Stimulated activated CD8-positive, alpha-beta memory T cell treated with anti-CD3 and anti-CD28 coated beads, Interleukin-7, amount 100 ng/mL, for 24 hours (primary cell): ENCODE data around the gene MAGI1.
"Not testable (repeated sequence)": the region's sequence is repeated elsewhere in the genome, so short reads cannot be mapped to it uniquely, and the experiment has no call there.

Experiments
- DNase-seq: peaks from one replicate; pipeline ENCODE4 v3.0.0-alpha.2; 2020; ENCODE audit warnings: low read depth

The MAGI1 gene

DNA sequence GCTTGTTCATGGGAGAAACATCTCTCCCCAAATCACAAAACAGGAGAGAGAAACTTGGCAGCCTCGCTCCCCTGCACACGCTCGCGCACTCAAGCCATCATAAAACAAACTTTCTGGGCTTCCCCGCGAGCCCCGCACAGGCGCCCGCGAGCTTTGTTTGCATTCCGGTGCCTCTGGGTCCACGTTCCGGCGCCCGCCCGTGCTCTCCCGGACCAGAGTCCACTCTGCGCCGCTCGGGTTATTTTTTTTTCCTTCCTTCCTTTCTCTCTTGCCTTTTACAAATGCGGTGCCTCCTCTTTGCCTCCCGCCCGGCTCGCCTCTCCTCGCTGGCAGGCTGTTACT is 363 bp downstream of the MAGI1 start:
- no peak for DNase-seq

DNA sequence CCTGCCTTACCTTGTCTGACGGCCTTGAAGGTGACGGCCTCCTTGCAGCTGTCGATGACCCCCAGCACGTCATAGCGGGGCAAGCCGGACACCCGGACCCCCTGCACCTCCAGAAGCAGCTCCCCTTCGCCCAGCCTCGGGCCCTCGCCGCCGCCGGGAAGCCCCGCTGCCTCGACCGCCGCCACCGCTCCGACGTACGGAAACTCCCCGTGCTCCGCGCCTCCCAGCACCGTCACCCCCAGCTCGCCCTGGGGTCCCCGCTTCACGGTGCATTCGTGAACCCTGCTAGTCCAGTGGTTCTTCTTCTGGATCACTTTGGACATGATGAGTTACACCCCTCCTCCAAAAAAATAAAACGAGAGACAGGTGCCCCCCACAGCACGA is 740 bp downstream of the MAGI1 start:
- no peak for DNase-seq

DNA sequence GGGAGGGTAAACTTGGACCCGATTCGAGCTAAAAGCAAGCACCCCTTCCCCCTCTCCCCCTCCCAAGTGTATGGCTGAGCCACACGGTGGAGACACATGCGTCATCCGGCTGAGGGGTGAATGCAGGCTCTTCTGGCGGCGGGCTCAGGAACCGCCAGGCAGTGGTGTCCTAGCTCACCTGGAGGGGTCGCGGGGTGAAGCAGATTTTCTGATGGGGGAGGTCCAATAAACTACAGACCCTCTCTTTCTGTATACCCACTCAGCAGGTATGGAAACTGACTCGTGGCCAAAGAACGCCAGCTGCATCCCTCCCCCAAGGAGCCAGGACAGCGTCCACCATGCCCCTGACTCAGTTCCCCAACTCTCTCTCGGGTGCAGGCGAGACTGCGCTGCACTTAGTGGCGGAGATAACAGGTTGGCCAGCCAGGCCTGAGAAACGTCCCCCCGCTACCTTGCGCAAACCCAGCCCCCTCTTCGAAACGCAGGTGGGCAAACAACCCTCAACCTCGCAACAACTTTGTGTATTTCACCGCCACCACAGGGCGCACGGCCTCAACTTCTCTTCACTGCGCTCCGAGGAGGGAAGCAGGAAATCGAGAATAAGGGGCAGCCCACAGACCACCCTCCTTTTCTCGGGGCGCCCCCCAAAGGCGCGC is 1.3 kb downstream of the MAGI1 start:
- no peak for DNase-seq

DNA sequence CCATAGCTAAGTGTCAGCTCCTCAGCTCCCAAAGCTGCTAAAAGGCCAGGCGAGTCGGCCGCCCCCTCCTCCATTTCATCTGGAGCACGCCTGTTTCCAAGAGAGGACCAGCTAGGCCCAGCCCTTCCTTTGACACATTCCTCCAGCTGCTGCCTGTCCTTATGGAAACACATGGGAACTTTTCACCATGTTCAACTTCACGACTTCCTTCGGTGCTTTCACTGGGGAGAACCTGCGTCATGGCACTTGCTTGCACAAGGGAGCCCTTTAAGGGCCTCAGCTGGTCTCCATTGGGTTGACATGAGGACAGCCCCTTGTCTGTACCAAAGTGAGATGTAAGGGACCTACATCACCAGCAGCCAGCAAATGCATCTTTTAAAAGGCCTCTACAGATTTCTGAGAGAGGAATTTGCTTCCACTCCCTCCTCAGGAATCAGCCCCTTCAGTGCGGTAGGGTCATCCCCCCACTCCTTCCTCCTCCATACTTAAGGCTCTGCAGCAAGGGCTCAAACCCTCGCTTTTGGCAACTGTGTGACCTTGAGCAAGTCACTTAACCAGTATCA is 2.1 kb downstream of the MAGI1 start:
- DNase-seq: no peak

DNA sequence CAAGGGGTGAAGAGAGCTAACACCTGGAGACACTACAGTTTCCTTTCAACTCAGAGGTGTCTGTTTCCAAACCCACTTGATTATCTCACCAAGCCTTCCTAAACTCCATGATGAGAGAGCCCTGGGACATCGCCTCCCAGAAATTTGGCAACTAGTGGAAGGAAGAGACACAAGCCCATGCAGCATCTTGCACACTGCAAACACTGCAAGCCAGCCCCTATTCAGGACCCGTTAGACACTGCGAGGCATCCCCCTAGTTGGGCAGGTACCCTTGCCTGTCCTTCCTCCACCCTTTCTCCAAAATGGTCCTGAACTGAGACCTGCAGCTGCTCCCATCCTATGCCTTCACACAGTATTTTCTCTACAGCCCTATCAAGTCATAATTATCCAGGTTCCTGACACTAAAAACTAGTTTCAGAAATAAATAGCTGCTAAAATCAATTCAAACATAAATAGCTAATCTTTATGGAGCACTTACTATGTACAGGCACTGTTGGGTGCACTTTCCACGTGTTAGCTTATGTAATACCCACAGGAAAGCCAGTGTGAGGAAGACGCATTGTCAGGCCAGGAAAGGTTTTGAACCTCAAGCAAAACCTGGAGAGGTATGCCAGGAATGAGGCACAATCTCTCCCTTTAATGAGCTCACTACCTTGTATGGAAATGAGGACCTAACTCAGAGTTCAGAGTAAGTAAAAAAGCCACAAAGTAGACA is 2.8 kb downstream of the MAGI1 start:
- no peak for DNase-seq

DNA sequence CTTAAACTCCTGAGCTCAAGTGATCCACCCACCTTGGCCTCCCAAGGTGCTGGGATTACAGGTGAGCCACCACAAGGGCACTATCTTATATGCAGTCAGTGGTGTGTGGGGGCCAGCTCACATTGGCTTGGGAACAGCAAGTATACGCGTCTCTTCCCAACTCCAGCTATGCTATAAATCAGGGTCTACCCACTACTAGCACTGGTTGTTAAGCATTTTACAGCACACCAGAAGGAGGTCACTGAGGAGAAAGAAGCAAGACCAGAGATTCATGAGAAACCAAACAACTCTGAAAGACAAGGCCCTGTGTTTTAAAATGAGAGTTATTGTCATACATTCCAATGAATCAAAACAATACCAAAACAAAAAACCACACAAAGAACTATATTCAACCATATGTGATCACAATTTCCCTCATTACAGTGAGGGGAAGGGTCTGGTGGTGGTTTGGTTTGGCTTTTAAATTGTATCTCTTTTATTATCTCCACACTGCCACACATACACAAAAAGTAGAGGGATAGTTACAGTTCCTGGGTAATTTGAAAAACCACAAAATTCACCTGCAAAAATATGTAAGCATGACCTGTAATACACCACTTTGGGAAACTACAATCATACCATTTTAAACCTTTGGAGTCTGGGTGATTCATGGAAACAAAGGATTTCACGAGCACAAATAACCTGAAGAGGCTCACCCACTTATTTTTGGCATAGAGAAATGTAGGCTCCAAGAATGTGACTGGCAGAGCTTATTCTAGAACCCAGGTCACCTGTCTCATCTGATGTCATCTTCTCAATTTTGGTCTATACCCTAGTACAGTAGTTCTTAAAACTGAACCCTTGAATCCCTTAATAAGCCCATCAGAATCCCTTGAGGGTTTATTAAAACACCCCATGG is 5.2 kb downstream of the MAGI1 start:
- no peak for DNase-seq

DNA sequence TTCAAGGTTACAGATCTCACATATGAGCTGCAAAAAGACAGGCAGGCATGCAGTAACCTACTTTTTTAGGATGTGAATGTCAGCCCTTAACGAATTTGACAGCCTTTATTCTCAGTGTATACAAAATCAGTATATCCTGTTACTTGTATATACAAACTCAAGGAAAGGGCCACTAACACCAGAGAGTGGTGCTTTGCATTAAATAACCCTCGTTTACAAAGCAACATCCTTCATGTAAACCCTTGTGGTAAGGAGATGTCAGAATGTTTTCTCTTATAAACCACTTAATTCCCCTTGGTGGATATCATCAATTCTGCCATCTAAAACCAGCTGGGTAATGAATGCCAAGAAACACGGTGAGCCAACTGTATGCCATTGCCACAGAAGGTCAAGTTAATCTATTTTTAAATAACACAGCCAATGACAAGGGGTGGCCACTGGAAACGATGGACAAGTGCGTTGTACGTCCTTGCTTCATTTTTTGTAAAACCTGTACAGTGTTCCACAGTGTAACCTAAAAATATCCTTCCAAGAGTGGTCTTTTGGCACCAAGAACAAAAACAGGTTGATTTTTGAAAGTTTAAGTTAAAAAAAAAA is 7.5 kb downstream of the MAGI1 start:
- DNase-seq: no peak

DNA sequence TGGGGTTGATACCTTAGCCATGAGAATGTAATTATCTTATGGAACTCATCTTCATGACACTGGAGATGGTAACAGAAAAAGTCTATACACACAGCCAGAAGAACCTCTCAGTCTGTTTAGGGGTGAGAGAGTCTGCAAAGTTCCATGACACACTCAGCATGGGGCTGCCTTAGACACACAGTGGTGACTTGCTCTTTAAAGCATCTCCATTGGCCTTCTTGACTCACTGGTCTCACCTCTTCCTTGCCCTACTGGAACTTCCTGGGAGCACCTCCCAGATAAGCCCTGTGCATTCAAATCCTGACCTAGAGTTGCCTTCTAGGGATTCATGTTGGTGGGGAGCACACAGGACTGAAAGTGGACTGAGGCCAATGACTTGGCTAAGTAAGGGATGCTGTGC is 9.3 kb downstream of the MAGI1 start:
- no peak for DNase-seq

DNA sequence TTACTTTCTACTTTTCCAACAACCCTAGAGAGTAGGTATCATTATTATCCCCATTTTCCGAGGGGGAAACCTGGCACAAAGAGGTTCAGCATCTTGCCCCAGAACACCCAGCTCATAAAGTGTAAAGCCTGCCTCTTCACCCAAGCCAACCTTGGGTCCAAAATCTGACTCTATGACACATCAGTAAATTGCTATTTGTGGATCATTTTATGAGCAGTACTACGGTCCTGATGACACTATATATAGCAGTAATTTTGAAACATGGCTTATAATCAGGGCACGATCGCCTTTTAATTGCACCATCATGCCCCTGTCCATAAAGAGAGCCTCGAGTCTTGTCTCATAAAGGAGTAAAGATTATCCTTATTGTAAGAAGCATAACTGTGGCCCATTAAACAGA is 9.7 kb downstream of the MAGI1 start:
- DNase-seq: no peak

DNA sequence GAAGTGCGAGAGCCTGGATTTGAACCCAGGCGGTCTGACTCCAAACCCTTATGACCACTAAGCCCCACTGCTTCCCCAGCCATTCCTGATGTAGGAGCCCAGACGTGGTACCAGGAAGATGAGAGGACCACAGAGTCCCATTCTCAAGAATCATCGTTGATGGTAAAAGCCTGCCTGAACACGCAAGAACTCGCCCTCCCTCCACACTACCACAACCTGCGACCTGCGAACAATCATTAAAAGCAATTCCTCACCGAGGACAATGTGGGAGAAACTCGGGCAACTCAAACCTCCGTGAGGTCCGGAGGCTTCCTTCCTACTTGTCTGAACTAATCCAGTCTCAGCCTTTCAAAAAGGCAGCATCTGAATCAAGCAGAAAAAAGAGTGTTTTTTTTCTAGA is 10.3 kb downstream of the MAGI1 start:
- no peak for DNase-seq

DNA sequence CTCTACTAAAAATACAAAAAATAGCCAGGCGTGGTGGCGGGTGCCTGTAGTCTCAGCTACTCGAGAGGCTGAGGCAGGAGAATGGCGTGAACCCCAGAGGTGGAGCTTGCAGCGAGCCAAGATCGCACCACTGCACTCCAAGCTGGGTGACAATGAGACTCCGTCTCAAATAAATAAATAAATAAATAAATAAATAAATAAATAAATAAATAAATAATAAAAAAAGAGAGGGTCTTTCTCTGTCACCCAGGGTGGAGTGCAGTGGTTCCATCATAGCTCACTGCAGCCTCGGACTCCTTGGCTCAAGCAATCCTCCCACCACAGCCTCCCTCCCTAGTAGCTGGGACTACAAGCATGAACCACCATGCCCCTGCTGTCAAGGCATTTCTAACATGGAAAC is 11.6 kb downstream of the MAGI1 start:
- DNase-seq: not testable (repeated sequence)

DNA sequence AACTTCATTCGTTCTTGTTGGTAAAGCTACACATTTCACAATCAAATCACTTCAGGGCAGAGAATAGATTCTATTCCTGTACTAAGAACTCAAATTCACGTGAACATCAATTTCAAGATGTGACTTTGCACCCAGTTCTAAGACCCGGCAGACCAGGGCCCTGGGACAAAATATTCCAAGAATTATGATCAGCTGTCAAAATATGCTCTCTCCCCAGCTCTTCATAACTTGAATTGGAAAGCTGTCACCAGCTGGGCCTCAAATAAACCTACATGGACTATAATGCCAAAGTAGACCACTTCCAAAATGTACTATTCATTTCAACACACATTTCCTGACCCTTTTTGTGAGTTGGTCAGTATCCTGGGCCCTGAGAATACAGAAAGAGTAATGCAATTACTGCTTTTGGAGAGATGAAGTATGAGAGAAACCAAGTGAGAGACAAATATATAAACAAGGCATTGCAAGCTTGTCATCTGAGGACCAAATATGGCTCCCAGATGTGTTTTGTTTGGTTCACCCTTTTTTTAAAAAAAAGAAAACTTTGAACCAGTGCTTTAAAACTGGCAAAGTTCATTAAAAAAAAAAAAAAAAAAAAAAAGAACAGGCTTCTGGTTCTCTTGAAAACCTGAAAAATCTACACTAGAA is 14.9 kb downstream of the MAGI1 start:
- no peak for DNase-seq

DNA sequence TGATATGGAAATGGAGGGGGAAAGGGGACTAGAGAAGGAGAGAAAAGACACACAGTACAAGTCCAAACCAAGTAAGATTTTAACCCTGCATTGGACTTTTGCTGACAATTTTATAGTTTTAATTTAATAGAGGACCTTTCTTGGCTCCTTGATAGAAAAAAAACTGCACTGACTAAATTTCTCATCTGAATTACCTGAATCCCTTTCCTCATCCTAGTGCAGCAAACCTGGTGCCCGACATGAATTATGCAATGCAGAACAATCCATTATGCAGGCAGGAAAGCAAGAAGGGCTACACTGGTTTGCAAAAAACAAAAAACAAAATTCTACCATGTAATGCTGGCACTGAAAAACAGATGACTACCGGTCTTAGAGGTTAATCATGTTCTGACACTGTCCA is 15.5 kb downstream of the MAGI1 start:
- no peak for DNase-seq

DNA sequence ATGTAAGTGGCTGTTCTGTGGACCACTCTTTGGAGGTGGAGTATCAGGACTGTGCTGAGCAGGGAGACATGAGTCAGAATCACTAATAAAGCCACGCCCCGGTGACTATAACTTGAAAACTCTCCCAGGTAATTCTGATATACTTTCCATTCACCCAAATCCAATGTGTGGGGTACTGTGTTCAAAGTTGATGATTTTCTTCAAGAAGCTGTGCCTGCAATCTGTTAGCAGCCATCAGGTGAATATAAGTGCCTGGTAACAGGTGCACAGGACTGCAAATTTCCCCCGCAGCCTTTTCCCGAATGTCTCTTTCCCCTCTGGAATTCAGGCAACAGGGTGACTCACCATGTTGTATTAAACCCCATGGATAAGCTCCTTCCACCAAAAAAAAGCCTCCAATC is 17.0 kb downstream of the MAGI1 start:
- no peak for DNase-seq

DNA sequence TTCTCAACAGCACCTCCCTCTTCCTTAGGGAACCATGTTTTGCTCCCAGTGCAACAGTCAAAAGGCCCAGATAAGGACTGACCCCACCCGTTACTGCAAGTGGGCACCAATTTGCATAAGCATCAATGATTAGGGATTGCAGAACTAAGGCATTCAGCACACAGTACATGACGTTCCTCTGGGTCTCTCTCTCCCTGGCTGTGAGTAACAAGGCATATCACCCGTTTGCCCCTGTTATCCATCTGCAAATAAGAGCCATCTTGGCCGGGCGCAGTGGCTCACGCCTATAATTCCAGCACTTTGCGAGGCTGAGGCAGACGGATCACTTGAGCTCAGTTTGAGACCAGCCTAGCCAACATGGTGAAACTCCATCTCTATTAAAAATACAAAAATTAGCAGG is 18.8 kb downstream of the MAGI1 start:
- no peak for DNase-seq

DNA sequence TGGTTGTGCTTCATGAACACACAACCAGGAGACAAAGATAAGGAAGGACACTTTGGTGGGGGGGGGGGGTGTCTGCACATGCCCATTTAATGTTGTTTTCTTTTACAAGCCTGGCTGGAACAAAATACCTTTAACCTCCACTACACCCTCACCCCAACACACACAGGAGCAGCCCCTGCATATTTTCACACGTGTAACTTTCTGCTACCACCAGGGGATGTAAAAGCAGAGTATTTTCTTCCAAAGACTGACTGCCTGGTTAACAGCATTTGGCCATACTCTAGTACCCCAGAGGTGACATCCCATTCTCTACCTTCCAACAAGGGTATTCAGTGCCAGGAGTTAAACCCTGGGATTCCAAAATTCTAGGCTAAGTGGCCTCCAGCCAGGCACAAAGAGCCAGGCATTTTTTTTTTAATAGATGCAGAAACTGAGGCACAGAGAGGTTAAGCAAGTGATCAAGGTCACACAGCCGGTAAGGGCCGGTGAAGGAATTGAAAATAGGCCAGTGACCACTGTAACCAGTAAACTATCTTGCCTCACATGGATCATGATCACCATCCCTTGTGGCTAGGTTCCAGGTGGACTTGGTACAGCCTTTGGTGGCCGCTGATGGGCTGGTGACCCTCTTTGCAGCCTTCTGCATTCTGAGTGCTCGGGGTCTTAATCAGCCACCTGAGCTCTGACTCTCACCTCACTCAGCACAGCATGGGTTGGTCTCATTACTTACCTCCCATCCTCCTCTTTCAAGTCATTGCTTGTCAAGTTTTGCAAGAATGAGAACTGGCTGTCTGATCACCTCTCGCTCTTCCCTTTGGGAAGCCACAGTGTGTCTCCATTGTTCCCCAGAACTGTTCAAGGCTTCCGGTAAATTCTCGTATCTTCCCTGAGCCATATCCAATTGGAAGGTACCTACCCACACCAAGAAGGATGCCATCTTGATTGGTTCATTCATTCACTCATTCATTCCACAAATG is 20.4 kb downstream of the MAGI1 start:
- DNase-seq: no peak

DNA sequence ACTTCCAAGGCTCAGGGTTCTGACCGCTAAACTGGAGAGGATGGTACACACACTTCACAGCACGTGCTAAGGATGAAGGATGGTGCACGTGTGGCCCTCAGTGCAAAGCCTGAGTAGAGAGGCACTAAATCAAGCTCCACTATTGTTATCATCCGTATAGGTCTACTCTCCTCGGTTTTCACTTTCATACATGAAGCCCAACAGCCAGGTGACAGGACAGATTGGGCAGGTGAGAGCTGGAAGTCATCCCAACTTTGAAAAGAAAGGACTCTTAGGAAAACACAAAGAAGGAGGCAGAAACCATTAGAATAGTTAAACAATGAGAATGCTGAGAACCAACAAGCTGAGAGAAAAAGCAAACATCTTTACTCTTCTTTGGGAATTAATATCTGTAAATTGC is 21.1 kb downstream of the MAGI1 start:
- DNase-seq: no peak

DNA sequence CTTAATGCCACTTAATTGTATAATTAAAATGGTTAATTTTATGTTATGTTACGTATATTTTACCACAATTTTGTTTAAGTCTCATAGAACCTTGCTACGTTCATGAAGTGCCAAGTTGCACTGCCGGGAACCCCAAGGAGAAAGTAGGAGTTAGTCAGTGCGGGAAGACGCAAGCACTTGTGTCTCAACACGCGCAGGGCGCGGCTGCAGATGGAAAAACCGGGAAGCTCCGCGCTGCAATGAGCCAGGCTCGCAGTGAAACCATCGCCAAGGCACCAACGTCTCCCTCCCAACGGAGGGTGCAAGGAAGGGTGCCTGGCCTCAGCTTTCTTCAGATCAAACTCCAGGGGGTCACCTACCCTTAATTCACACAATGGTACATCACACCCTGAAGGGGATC is 21.6 kb downstream of the MAGI1 start:
- no peak for DNase-seq

DNA sequence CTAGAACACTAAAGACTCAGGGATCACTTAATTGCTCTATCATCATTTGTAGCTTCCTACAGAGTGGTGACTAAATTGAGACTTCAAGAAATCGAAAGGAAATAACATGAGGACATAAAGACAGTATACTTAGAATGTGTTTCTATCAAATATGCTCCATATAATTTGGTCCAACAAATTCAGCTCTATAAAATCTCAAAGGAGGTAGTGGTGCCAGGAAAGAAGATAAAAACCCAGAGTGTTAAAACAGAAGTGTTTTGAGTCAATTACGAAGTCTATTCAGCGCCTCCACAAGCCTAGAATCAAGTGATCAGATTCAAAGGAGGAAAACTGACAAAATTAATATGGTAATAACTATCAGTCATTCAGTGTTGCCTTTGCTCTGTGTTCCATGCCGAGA is 22.9 kb downstream of the MAGI1 start:
- no peak for DNase-seq

DNA sequence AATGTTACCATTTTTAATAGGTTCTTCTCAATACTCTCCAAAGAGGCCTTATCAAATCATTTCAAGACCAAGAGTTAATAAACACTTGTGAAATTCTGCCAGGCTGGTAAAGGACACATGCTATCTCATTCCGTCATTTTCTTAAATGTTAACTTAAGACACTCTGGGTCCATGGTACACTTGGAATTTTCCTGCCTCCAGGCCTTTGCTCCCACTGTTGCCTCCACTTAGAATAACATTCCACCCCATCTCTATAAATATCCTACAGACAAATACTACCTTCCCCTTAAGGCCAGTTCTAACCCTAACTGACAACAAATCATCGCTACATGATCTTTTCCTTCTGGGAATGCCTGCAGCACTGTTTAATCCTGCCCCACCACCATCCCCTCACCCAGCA is 24.1 kb downstream of the MAGI1 start:
- no peak for DNase-seq

DNA sequence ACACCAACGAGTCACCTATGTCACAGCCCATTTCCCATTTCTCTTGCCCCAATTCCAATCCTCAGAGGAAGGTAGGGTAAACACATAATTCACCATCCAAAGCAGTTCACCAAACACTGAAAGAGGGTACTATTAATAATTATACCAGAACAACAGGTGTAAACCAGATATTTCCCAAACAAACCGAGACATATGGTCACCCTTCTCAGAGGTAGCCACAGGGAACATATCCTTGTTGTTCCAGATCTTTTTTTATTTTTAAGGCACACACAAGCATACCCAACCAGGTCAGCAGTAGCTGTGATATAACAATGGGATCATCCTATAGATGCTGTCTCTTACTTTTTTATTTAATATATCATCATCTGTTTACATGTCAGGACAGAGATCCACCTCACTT is 24.7 kb downstream of the MAGI1 start:
- no peak for DNase-seq
